Raji (cell line): ENCODE measurements around the gene EYA2.

Experiments used
- POLR2A ChIP-seq: IDR thresholded peaks from 2 replicates; pipeline ENCODE4 v1.6.1; 2011; ENCODE audit warnings: low read depth, low read length, control low read depth; ENCODE audit not compliant: insufficient read depth

The EYA2 gene

GRCh38 chr20:47093320-47093966 lies 198.8 kb downstream of the EYA2 start:
- TF ChIP-seq POLR2A, result no peak

- TF ChIP-seq POLR2A, result no peak
Measured at GRCh38 chr20:47095690-47096089, 201.0 kb downstream of the EYA2 start.

DNA sequence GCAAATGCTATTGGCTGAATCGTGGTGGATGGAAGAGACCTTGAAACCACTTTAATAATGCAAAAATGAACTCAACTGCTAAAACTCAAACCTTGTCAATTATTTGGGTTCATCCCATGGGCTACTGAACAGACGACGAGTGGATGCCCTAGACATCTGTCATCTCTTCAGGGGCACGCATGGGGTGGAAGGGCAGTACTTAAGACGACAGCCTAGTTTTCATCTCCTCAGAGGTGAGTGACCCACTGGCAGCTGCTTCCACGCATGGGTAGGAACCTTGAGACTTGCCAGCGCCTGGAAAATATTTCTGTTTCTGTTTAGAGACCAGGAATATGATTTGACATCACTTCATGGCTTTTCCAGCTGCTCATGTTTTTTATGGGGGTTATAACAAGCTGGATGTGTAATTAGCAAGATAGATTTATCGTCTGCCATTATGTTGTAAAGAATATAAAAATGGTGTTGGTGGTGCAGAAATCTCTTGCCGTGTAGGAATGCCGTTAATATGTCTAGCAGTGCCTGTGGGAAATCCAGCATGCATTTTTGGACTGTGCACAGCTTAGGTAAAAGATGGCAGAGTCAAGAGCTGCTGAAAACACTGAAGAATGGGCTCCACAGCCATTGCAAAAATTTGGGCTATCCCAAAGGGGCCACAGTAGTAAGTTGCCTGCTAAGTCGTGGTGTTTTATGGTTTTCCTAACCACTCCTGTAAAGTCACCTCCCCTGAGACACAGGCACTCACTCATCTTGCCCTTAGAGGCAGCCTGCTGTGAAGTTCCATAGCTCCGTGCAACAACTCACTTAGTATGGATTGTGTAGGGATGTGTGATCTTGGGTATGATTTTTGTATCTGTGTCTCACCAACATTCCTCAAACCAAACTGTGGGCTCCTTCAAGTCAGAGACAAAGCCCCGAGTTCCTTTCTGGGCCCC lies 203.3 kb downstream of the EYA2 start:
- no peak for TF ChIP-seq POLR2A

DNA sequence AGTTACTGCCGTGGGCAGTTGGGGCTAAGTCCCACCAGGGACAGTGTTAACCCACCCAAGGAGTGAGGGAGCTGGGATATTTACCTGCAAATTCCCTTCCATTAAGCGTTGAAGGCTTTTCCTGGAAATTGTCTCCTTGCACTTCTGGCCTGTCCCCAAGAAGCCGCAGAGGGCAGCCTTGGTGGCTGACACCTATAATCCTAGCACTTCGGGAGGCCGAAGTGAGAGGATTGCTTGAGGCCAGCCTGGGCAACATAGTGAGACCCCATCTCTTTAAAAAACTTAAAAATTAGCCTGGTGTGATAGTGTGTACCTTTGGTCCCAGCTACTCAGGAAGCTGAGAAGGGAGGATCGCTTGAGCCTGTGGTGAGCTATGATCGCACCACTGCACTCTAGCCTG lies 204.4 kb downstream of the EYA2 start:
- no peak for TF ChIP-seq POLR2A

DNA sequence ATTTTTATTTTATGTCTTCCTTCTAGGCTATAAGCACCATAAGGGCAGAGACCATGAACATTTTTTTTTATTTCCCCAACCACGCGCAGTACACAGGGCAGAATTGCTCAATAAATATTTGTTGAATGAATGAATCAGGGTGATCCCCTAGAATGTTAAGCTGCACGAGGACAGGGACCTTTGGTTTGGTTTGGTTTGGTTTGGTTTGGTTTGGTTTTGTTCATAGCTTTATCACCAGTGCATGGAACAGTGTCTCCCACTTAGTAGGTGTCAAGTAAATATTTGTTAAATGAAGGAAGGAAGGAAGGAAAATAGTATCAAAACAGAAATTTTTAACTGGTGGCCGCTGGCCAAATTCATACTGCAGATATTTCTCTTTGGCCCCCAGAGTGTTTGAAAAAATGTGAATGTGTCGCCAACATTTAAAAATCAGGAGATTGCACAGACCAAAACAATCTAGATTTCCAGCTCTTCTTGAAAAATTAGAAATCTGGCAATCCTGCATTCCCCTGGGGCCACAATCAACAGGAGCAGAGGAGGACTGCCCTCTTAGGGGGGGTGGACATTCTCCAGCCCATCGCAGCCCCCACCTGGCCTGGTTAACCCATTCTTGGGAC lies 205.3 kb downstream of the EYA2 start:
- TF ChIP-seq POLR2A, result no peak

GRCh38 chr20:47102629-47103028 lies 208.0 kb downstream of the EYA2 start:
- no peak for TF ChIP-seq POLR2A

- no peak for TF ChIP-seq POLR2A
Measured at GRCh38 chr20:47106786-47107185, 212.1 kb downstream of the EYA2 start.

- TF ChIP-seq POLR2A, result no peak
Measured at GRCh38 chr20:47108994-47109393, 214.4 kb downstream of the EYA2 start.

- TF ChIP-seq POLR2A, result no peak
Measured at GRCh38 chr20:47110819-47111218, 216.2 kb downstream of the EYA2 start.

DNA sequence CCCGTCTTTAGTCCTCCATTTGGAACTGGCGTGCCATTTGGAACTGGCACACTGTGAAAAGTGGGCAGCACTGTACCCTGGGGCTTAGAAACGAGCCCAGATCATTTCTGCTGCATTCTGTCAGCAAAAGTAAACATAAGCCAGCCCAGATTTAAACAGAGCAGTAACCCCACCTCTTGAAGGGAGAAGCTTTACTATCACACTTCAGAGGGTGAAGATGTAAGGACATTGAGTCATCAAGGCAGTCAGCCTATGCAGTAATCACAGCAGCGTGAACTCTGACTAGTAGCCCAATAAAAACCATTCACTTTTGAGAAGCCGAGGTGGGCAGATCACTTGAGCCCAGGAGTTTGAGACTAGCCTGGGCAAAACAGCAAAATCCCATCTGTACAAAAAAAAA lies 216.9 kb downstream of the EYA2 start:
- no peak for TF ChIP-seq POLR2A

- TF ChIP-seq POLR2A, result no peak
Measured at GRCh38 chr20:47113362-47114109, 218.9 kb downstream of the EYA2 start.

GRCh38 chr20:47115694-47116093 lies 221.1 kb downstream of the EYA2 start:
- no peak for TF ChIP-seq POLR2A

DNA sequence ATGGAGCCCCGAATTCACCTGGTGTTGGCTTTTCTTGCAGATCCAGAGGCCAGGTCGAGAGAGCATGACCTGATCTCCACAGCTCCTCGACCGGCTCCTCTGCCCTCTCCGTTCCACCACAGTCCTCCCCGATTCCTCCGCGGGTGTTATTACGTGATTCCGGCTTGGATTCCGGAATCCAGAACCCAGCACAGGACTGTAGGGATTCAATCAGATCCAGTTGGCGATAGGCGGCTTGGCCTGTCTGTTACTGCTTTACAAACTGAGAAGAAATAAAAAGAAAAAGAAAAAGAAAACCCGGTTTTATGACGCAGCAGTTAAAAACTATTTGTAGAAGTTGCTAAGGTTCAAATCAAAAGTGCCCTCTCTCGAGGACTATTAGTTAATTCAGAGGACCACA lies 222.7 kb downstream of the EYA2 start:
- no peak for TF ChIP-seq POLR2A

GRCh38 chr20:47117773-47118172 lies 223.1 kb downstream of the EYA2 start:
- TF ChIP-seq POLR2A, result no peak

GRCh38 chr20:47118206-47118605 lies 223.6 kb downstream of the EYA2 start:
- TF ChIP-seq POLR2A, result no peak

- no peak for TF ChIP-seq POLR2A
Measured at GRCh38 chr20:47118641-47119040, 224.0 kb downstream of the EYA2 start.
